Panc1 (cell line): ENCODE data around the gene MAD1L1. TPM values are rescaled to one million over a fixed set of nuclear protein-coding genes. Genes with fewer than 3 reads are reported as not detected.

Experiments
- ATAC-seq: fragments of 200-7000 bp; cut with Tn5 transposase; 2 replicates; pipeline ENCODE4 v1.9.1; 2020; ENCODE audit warnings: mild to moderate bottlenecking, moderate library complexity
- BruUV-seq: library from RNA; stranded (reverse); fragments of 400-500 nt; replicated peaks from 2 replicates; lab custom pipeline; 2021; lab: Mats Ljungman, UMichigan
- CTCF ChIA-PET: fragments of 300-600 bp; sonication (Branson Sonifier 250); formaldehyde crosslinking; loops from one replicate; lab custom pipeline; 2022; ENCODE audit warnings: antibody characterized with exemption; lab: Charles Lee
- POLR2A ChIA-PET: fragments of 300-600 bp; sonication (Branson Sonifier 250); formaldehyde crosslinking; loops from one replicate; lab custom pipeline; 2022; ENCODE audit warnings: antibody characterized with exemption; lab: Charles Lee
- DNase-seq: peaks from one replicate; pipeline ENCODE4 v3.0.0-alpha.2; 2010; ENCODE audit warnings: low read depth, low spot score
- H3K27ac ChIP-seq: 2 replicates; pipeline ENCODE4 v1.5.1; 2011; ENCODE audit warnings: mild to moderate bottlenecking, low read length, inconsistent platforms
- H3K27me3 ChIP-seq: fragments of 200-500 bp; sonication (Bioruptor generic); 2 replicates; pipeline ENCODE4 v1.6.0; 2014; ENCODE audit warnings: low read length, inconsistent platforms; ENCODE audit not compliant: control insufficient read depth, insufficient read depth
- H3K36me3 ChIP-seq: fragments of 200-500 bp; sonication (Bioruptor generic); 2 replicates; pipeline ENCODE4 v1.5.1; 2014; ENCODE audit warnings: inconsistent platforms, mild to moderate bottlenecking, low read length, moderate library complexity; ENCODE audit not compliant: control insufficient read depth, insufficient read depth
- H3K4me1 ChIP-seq: 2 replicates; pipeline ENCODE4 v1.5.1; 2011; ENCODE audit warnings: inconsistent platforms, mild to moderate bottlenecking, low read length, moderate library complexity; ENCODE audit not compliant: control insufficient read depth, insufficient read depth
- H3K4me3 ChIP-seq, 2 experiments: 2 replicates each; pipeline ENCODE4 v1.5.1; 2011 to 2012; ENCODE audit warnings: low read depth in 2 of 2, low read length in 2 of 2, mild to moderate bottlenecking in 2 of 2, inconsistent platforms in 1 of 2, moderate library complexity in 1 of 2
- H3K9me3 ChIP-seq: fragments of 200-500 bp; sonication (Bioruptor generic); 2 replicates; pipeline ENCODE4 v1.5.1; 2014; ENCODE audit warnings: low read depth, mild to moderate bottlenecking, inconsistent platforms, low read length, moderate library complexity; ENCODE audit not compliant: control insufficient read depth, insufficient read depth
- CTCF ChIP-seq: fragments of 450-650 bp; IDR thresholded peaks from 2 replicates; pipeline ENCODE4 v1.5.1; 2017; ENCODE audit warnings: mild to moderate bottlenecking
- POLR2AphosphoS5 ChIP-seq: IDR thresholded peaks from 2 replicates; pipeline ENCODE4 v1.6.1; 2012; ENCODE audit warnings: mild to moderate bottlenecking, low read depth, low read length, moderate library complexity
- REST ChIP-seq, 2 experiments: IDR thresholded peaks; 2 replicates each; pipeline ENCODE4 v1.6.1; 2011 to 2012; ENCODE audit warnings: low read depth in 2 of 2, control low read depth in 1 of 2, low read length in 1 of 2, mild to moderate bottlenecking in 1 of 2, moderate library complexity in 1 of 2; ENCODE audit not compliant: insufficient read depth in 1 of 2
- SIN3A ChIP-seq: IDR thresholded peaks from 2 replicates; pipeline ENCODE4 v1.6.1; 2012; ENCODE audit warnings: low read depth, mild to moderate bottlenecking, low read length, moderate library complexity, borderline replicate concordance; ENCODE audit not compliant: insufficient read depth
- TCF7L2 ChIP-seq: IDR thresholded peaks from 2 replicates; pipeline ENCODE4 v1.6.1; 2011; ENCODE audit warnings: mild to moderate bottlenecking, low read depth, low read length, inconsistent platforms
- in situ Hi-C: cut with HindIII; loops from 2 replicates; pipeline ENCODE4 v1.10.0; 2016; ENCODE audit warnings: low sequenced_read_pairs, low pct_unique_long_range_greater_than_20kb
- intact Hi-C: fragments of 100-400 bp; cut with micrococcal nuclease; formaldehyde crosslinking; loops from one replicate; pipeline ENCODE4 v1.10.0; 2022; ENCODE audit not compliant: unreplicated experiment
- total RNA-seq: library from RNA; stranded (reverse); gene quantifications from one replicate; pipeline ENCODE4 v1.2.1, GENCODE V29; 2021; ENCODE audit not compliant: unreplicated experiment

The MAD1L1 gene
- total RNA-seq, 1 experiment from 2014 or later = 70.8 TPM

GRCh38 chr7:2102375-2102723 lies 130.4 kb downstream of the MAD1L1 start:
- Histone ChIP-seq H3K27me3 (no peaks in the 10 kb centered on the region), H3K9me3 (no peaks in the 10 kb centered on the region), H3K27ac (no peak overlapping the region), H3K4me3 (no peak overlapping the region), H3K4me1 (no peaks in the 10 kb centered on the region), H3K36me3 (no peaks in the 10 kb centered on the region)
- no TSS peak for BruUV-seq
- TF ChIP-seq TCF7L2 (no peak), REST (IDR thresholded peaks at IDR 0.05; ENCODE audit: insufficient read depth in 1 of 2, low read depth in 2 of 2, low read length in 1 of 2) (no peak), CTCF (no peak), SIN3A (no peak), POLR2AphosphoS5 (no peak)
- DNase-seq (no peak), ATAC-seq (no peak)
- ChIA-PET POLR2A (no interaction called here), CTCF (no interaction called here)
- intact Hi-C loops (no loop called here), in situ Hi-C loops (no loop called here)

GRCh38 chr7:2101630-2102374 lies 130.9 kb downstream of the MAD1L1 start:
- no TSS peak for BruUV-seq
- ChIA-PET CTCF (no interaction called here), POLR2A (no interaction called here)
- H3K9me3 ChIP-seq = no peaks in the 10 kb centered on the region
- H3K27me3 ChIP-seq = no peaks in the 10 kb centered on the region
- no peaks in the 10 kb centered on the region for H3K36me3 ChIP-seq
- intact Hi-C loops (no loop called here), in situ Hi-C loops (no loop called here)
- H3K4me1 ChIP-seq = no peaks in the 10 kb centered on the region
- DNase-seq = no peak
- no peak overlapping the region for H3K4me3 ChIP-seq
- no peak for ATAC-seq
- no peak overlapping the region for H3K27ac ChIP-seq
- no peak for TF ChIP-seq REST (IDR thresholded peaks at IDR 0.05; ENCODE audit: insufficient read depth in 1 of 2, low read depth in 2 of 2, low read length in 1 of 2)
- no peak for TF ChIP-seq POLR2AphosphoS5
- TF ChIP-seq CTCF = no peak
- TF ChIP-seq SIN3A = no peak
- TF ChIP-seq TCF7L2 = no peak
